Measurements from ENCODE around the gene IL13RA2.

IL13RA2 gene

GRCh38 chrX:115017455-115017854 lies at the start of gene IL13RA2:
Gene IL13RA2 (minus strand): TSS chrX:115017616. CDS start chrX:115017269, 347 bp downstream.
- H3K36me3 ChIP-seq (ENCODE audit: control insufficient read depth, insufficient read depth, low read length), result no peaks in the 10 kb centered on the region
- no peak within 1 kb of the TSS for H3K9ac ChIP-seq (ENCODE audit: low read length)
- no peak within 1 kb of the TSS for H3K4me3 ChIP-seq (ENCODE audit: low read depth, low read length)
- no peak within 1 kb of the TSS for H3K27ac ChIP-seq (ENCODE audit: low read depth, low read length)
- no peaks in the 10 kb centered on the region for H3K9me3 ChIP-seq (ENCODE audit: control insufficient read depth, insufficient read depth, low read depth, low read length)
- H3K27me3 ChIP-seq (ENCODE audit: control insufficient read depth, insufficient read depth, low read length), result peaks cover 14% of the 10 kb centered on the region; the same call in 1 of the 2 replicates
- no peaks in the 10 kb centered on the region for H3K4me1 ChIP-seq (ENCODE audit: control insufficient read depth, insufficient read depth, low read length)

GRCh38 chrX:115065304-115065703 lies 47.9 kb upstream of the IL13RA2 start:
- Histone ChIP-seq H3K9me3 (ENCODE audit: control insufficient read depth, insufficient read depth, low read depth, low read length) (peaks cover 13% of the 10 kb centered on the region; the same call in 1 of the 2 replicates), H3K4me1 (ENCODE audit: control insufficient read depth, insufficient read depth, low read length) (no peaks in the 10 kb centered on the region), H3K9ac (ENCODE audit: low read length) (no peak overlapping the region), H3K27me3 (ENCODE audit: control insufficient read depth, insufficient read depth, low read length) (peaks cover 14% of the 10 kb centered on the region; the same call in 1 of the 2 replicates), H3K36me3 (ENCODE audit: control insufficient read depth, insufficient read depth, low read length) (no peaks in the 10 kb centered on the region), H3K27ac (ENCODE audit: low read depth, low read length) (no peak overlapping the region), H3K4me3 (ENCODE audit: low read depth, low read length) (no peak overlapping the region)

GRCh38 chrX:115060013-115060412 lies 42.6 kb upstream of the IL13RA2 start:
- Histone ChIP-seq H3K27ac (ENCODE audit: low read depth, low read length) (no peak overlapping the region), H3K9ac (ENCODE audit: low read length) (no peak overlapping the region), H3K4me1 (ENCODE audit: control insufficient read depth, insufficient read depth, low read length) (no peaks in the 10 kb centered on the region), H3K9me3 (ENCODE audit: control insufficient read depth, insufficient read depth, low read depth, low read length) (peaks cover 13% of the 10 kb centered on the region; the same call in 1 of the 2 replicates), H3K27me3 (ENCODE audit: control insufficient read depth, insufficient read depth, low read length) (peaks cover 30% of the 10 kb centered on the region; the same call in 1 of the 2 replicates), H3K36me3 (ENCODE audit: control insufficient read depth, insufficient read depth, low read length) (no peaks in the 10 kb centered on the region), H3K4me3 (ENCODE audit: low read depth, low read length) (no peak overlapping the region)

- no peaks in the 10 kb centered on the region for H3K36me3 ChIP-seq (ENCODE audit: control insufficient read depth, insufficient read depth, low read length)
- no peak overlapping the region for H3K9ac ChIP-seq (ENCODE audit: low read length)
- H3K4me3 ChIP-seq (ENCODE audit: low read depth, low read length), result no peak overlapping the region
- H3K27ac ChIP-seq (ENCODE audit: low read depth, low read length), result no peak overlapping the region
- H3K4me1 ChIP-seq (ENCODE audit: control insufficient read depth, insufficient read depth, low read length), result no peaks in the 10 kb centered on the region
- H3K27me3 ChIP-seq (ENCODE audit: control insufficient read depth, insufficient read depth, low read length), result peaks cover 33% of the 10 kb centered on the region; the same call in 1 of the 2 replicates
- peaks cover 13% of the 10 kb centered on the region; the same call in 1 of the 2 replicates for H3K9me3 ChIP-seq (ENCODE audit: control insufficient read depth, insufficient read depth, low read depth, low read length)
These were observed 40.9 kb upstream of the IL13RA2 start for GRCh38 chrX:115058276-115058675.

GRCh38 chrX:115054876-115055275 lies 37.5 kb upstream of the IL13RA2 start:
- no peak overlapping the region for H3K9ac ChIP-seq (ENCODE audit: low read length)
- H3K27ac ChIP-seq (ENCODE audit: low read depth, low read length), result no peak overlapping the region
- no peak overlapping the region for H3K4me3 ChIP-seq (ENCODE audit: low read depth, low read length)
- no peaks in the 10 kb centered on the region for H3K9me3 ChIP-seq (ENCODE audit: control insufficient read depth, insufficient read depth, low read depth, low read length)
- no peaks in the 10 kb centered on the region for H3K36me3 ChIP-seq (ENCODE audit: control insufficient read depth, insufficient read depth, low read length)
- H3K4me1 ChIP-seq (ENCODE audit: control insufficient read depth, insufficient read depth, low read length), result no peaks in the 10 kb centered on the region
- peaks cover 42% of the 10 kb centered on the region; the same call in 1 of the 2 replicates for H3K27me3 ChIP-seq (ENCODE audit: control insufficient read depth, insufficient read depth, low read length)

GRCh38 chrX:115053223-115053622 lies 35.8 kb upstream of the IL13RA2 start:
- no peaks in the 10 kb centered on the region for H3K36me3 ChIP-seq (ENCODE audit: control insufficient read depth, insufficient read depth, low read length)
- no peaks in the 10 kb centered on the region for H3K4me1 ChIP-seq (ENCODE audit: control insufficient read depth, insufficient read depth, low read length)
- H3K9ac ChIP-seq (ENCODE audit: low read length), result no peak overlapping the region
- H3K4me3 ChIP-seq (ENCODE audit: low read depth, low read length), result no peak overlapping the region
- no peaks in the 10 kb centered on the region for H3K9me3 ChIP-seq (ENCODE audit: control insufficient read depth, insufficient read depth, low read depth, low read length)
- peaks cover 42% of the 10 kb centered on the region; the same call in 1 of the 2 replicates for H3K27me3 ChIP-seq (ENCODE audit: control insufficient read depth, insufficient read depth, low read length)
- no peak overlapping the region for H3K27ac ChIP-seq (ENCODE audit: low read depth, low read length)

- Histone ChIP-seq H3K27me3 (ENCODE audit: control insufficient read depth, insufficient read depth, low read length) (peaks cover 10% of the 10 kb centered on the region; the same call in 1 of the 2 replicates), H3K4me3 (ENCODE audit: low read depth, low read length) (no peak overlapping the region), H3K9ac (ENCODE audit: low read length) (no peak overlapping the region), H3K27ac (ENCODE audit: low read depth, low read length) (no peak overlapping the region), H3K9me3 (ENCODE audit: control insufficient read depth, insufficient read depth, low read depth, low read length) (no peaks in the 10 kb centered on the region), H3K36me3 (ENCODE audit: control insufficient read depth, insufficient read depth, low read length) (no peaks in the 10 kb centered on the region), H3K4me1 (ENCODE audit: control insufficient read depth, insufficient read depth, low read length) (no peaks in the 10 kb centered on the region)
These were observed 30.3 kb upstream of the IL13RA2 start for GRCh38 chrX:115047715-115048114.

- peaks cover 10% of the 10 kb centered on the region; the same call in 1 of the 2 replicates for H3K27me3 ChIP-seq (ENCODE audit: control insufficient read depth, insufficient read depth, low read length)
- H3K36me3 ChIP-seq (ENCODE audit: control insufficient read depth, insufficient read depth, low read length), result no peaks in the 10 kb centered on the region
- no peak overlapping the region for H3K9ac ChIP-seq (ENCODE audit: low read length)
- no peaks in the 10 kb centered on the region for H3K4me1 ChIP-seq (ENCODE audit: control insufficient read depth, insufficient read depth, low read length)
- H3K27ac ChIP-seq (ENCODE audit: low read depth, low read length), result no peak overlapping the region
- H3K9me3 ChIP-seq (ENCODE audit: control insufficient read depth, insufficient read depth, low read depth, low read length), result no peaks in the 10 kb centered on the region
- H3K4me3 ChIP-seq (ENCODE audit: low read depth, low read length), result no peak overlapping the region
These were observed 29.8 kb upstream of the IL13RA2 start for GRCh38 chrX:115047181-115047580.

GRCh38 chrX:115040417-115040816 lies 23.0 kb upstream of the IL13RA2 start:
- Histone ChIP-seq H3K4me1 (ENCODE audit: control insufficient read depth, insufficient read depth, low read length) (no peaks in the 10 kb centered on the region), H3K9ac (ENCODE audit: low read length) (no peak overlapping the region), H3K27ac (ENCODE audit: low read depth, low read length) (no peak overlapping the region), H3K4me3 (ENCODE audit: low read depth, low read length) (no peak overlapping the region), H3K27me3 (ENCODE audit: control insufficient read depth, insufficient read depth, low read length) (peaks cover 38% of the 10 kb centered on the region; the same call in 1 of the 2 replicates), H3K9me3 (ENCODE audit: control insufficient read depth, insufficient read depth, low read depth, low read length) (no peaks in the 10 kb centered on the region), H3K36me3 (ENCODE audit: control insufficient read depth, insufficient read depth, low read length) (no peaks in the 10 kb centered on the region)

- H3K27ac ChIP-seq (ENCODE audit: low read depth, low read length), result no peak overlapping the region
- no peaks in the 10 kb centered on the region for H3K4me1 ChIP-seq (ENCODE audit: control insufficient read depth, insufficient read depth, low read length)
- H3K4me3 ChIP-seq (ENCODE audit: low read depth, low read length), result no peak overlapping the region
- no peaks in the 10 kb centered on the region for H3K36me3 ChIP-seq (ENCODE audit: control insufficient read depth, insufficient read depth, low read length)
- H3K9me3 ChIP-seq (ENCODE audit: control insufficient read depth, insufficient read depth, low read depth, low read length), result no peaks in the 10 kb centered on the region
- no peak overlapping the region for H3K9ac ChIP-seq (ENCODE audit: low read length)
- peaks cover 46% of the 10 kb centered on the region; the same call in 1 of the 2 replicates for H3K27me3 ChIP-seq (ENCODE audit: control insufficient read depth, insufficient read depth, low read length)
These were observed 21.0 kb upstream of the IL13RA2 start for GRCh38 chrX:115038406-115038805.

- H3K27ac ChIP-seq (ENCODE audit: low read depth, low read length), result no peak overlapping the region
- H3K36me3 ChIP-seq (ENCODE audit: control insufficient read depth, insufficient read depth, low read length), result no peaks in the 10 kb centered on the region
- no peak overlapping the region for H3K4me3 ChIP-seq (ENCODE audit: low read depth, low read length)
- H3K27me3 ChIP-seq (ENCODE audit: control insufficient read depth, insufficient read depth, low read length), result peaks cover 59% of the 10 kb centered on the region; the same call in 1 of the 2 replicates
- no peak overlapping the region for H3K9ac ChIP-seq (ENCODE audit: low read length)
- no peaks in the 10 kb centered on the region for H3K9me3 ChIP-seq (ENCODE audit: control insufficient read depth, insufficient read depth, low read depth, low read length)
- H3K4me1 ChIP-seq (ENCODE audit: control insufficient read depth, insufficient read depth, low read length), result no peaks in the 10 kb centered on the region
These were observed 18.6 kb upstream of the IL13RA2 start for GRCh38 chrX:115036029-115036428.

All from HUES6 (cell line).